SH-SY5Y (cell line): ENCODE measurements around the gene GBP1.

Experiments
- GATA2 ChIP-seq: IDR thresholded peaks from 2 replicates; pipeline ENCODE4 v1.6.1; 2011; ENCODE audit warnings: mild to moderate bottlenecking, low read depth, low read length
- GATA3 ChIP-seq: IDR thresholded peaks from 2 replicates; pipeline ENCODE4 v1.6.1; 2011; ENCODE audit warnings: low read depth, mild to moderate bottlenecking, low read length, moderate library complexity

DNA sequence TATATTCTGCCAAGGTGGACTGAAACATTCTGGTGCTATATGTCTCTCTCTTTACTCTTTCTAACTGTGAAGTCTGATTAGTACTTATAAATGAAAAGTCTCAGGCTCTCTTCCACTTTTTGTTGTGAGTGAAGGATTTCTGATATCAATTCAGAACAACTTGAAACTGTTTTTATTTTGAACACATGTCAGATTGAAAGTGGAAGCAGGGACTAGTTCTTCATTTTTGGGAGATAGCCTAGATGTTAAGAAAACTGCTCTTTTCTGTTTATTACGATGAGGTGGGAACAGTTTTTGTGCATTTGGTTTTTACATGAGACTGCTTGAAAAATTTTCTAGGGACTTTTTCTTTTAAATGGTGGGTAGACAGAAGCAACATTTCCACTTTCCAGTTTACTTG, 27.8 kb downstream of the GBP1 start:
- no peak for TF ChIP-seq GATA3
- TF ChIP-seq GATA2, result no peak
